MM.1S (cell line): ENCODE results near the gene TSPAN11.

ENCODE experiments used
- DNase-seq: peaks from one replicate; pipeline ENCODE4 v3.0.0-alpha.2; 2015
- H2AFZ ChIP-seq: fragments of 300-600 bp; sonication (generic); 2 replicates; pipeline ENCODE4 v1.6.0; 2016; ENCODE audit warnings: antibody characterized with exemption, low read length
- H3F3A ChIP-seq: fragments of 300-600 bp; sonication (generic); 2 replicates; pipeline ENCODE4 v1.6.1; 2016; ENCODE audit warnings: mild to moderate bottlenecking, antibody characterized with exemption, low read length, moderate library complexity, mixed read lengths; ENCODE audit not compliant: insufficient read depth
- H3K27ac ChIP-seq: fragments of 300-600 bp; sonication (generic); 2 replicates; pipeline ENCODE4 v1.5.1; 2016; ENCODE audit warnings: mild to moderate bottlenecking, low read length
- H3K27me3 ChIP-seq: fragments of 300-600 bp; sonication (generic); replicated peaks from 2 replicates; pipeline ENCODE4 v1.6.0; 2016; ENCODE audit warnings: low read length; ENCODE audit not compliant: insufficient read depth
- H3K36me3 ChIP-seq: fragments of 300-600 bp; sonication (generic); replicated peaks from 2 replicates; pipeline ENCODE4 v1.6.1; 2016; ENCODE audit warnings: mild to moderate bottlenecking, low read length, mixed read lengths; ENCODE audit not compliant: insufficient read depth
- H3K4me1 ChIP-seq: fragments of 300-600 bp; sonication (generic); 2 replicates; pipeline ENCODE4 v1.6.1; 2016; ENCODE audit warnings: low read length, mixed read lengths
- H3K4me2 ChIP-seq: fragments of 300-600 bp; sonication (generic); 2 replicates; pipeline ENCODE4 v1.6.0; 2016; ENCODE audit warnings: low read depth, low read length
- H3K4me3 ChIP-seq: fragments of 300-600 bp; sonication (generic); 2 replicates; pipeline ENCODE4 v1.5.1; 2016; ENCODE audit warnings: low read length, mixed read lengths
- H3K79me2 ChIP-seq: fragments of 300-600 bp; sonication (generic); 2 replicates; pipeline ENCODE4 v1.6.1; 2016; ENCODE audit warnings: mixed run types, low read length, mixed read lengths
- H3K9ac ChIP-seq: fragments of 300-600 bp; sonication (generic); 2 replicates; pipeline ENCODE4 v1.6.1; 2016; ENCODE audit warnings: low read length, mixed read lengths
- H3K9me2 ChIP-seq: fragments of 300-600 bp; sonication (generic); replicated peaks from 2 replicates; pipeline ENCODE4 v1.6.1; 2016; ENCODE audit warnings: mild to moderate bottlenecking, low read length, mixed read lengths; ENCODE audit not compliant: insufficient read depth
- H3K9me3 ChIP-seq: fragments of 300-600 bp; sonication (generic); replicated peaks from 2 replicates; pipeline ENCODE4 v1.6.1; 2016; ENCODE audit warnings: mild to moderate bottlenecking, low read length, mixed read lengths; ENCODE audit not compliant: insufficient read depth
- H4K20me1 ChIP-seq: fragments of 300-600 bp; sonication (generic); 2 replicates; pipeline ENCODE4 v1.6.1; 2016; ENCODE audit warnings: mild to moderate bottlenecking, low read length, moderate library complexity, mixed read lengths; ENCODE audit not compliant: insufficient read depth
- CTCF ChIP-seq: fragments of 300-600 bp; sonication (generic); IDR thresholded peaks from 2 replicates; pipeline ENCODE4 v1.5.1; 2016; ENCODE audit warnings: antibody characterized with exemption, low read length, mixed read lengths
- EZH2 ChIP-seq: fragments of 300-600 bp; sonication (generic); optimal IDR thresholded peaks from 2 replicates; pipeline ENCODE3; 2017; ENCODE audit warnings: low read depth, mild to moderate bottlenecking, antibody characterized with exemption, low read length, mixed read lengths
- EZH2phosphoT487 ChIP-seq: fragments of 300-600 bp; sonication (generic); IDR thresholded peaks from 2 replicates; pipeline ENCODE4 v1.6.1; 2018; ENCODE audit warnings: antibody characterized with exemption, low read length

The TSPAN11 gene

DNA sequence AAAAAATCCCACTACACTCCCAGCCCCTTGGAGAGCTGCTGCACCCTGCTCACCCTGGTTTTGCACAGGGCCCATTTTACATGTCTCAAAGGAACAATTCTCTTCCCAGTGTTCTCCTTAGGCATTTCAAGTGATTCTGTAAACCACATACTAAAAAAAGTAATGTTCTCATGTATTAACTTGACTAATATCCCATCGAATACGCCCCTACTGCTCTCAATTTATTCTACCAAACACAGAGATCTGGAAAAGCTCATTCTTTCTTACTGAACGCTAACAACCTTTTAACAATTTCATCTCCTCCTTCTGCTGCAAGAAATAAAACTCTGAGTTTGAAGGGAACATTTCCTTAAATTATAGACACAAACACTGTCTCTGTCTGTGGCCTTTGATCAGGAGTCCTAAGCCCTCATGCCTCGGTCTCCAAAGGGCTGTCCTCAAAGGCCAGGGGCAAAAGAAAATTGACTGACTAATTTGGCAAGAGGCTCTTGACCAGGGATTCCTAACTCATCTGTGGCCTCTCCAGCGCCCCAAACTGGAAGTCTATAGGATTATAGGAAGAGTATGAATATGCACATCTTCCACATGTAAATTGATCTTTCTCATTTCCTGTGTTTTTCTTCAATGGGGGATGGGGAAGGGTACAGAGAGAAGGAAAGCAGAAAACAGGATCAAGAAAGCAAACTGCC lies 17.1 kb upstream of the TSPAN11 start:
- H3K27ac ChIP-seq = no peak overlapping the region
- H3K4me2 ChIP-seq = no peak overlapping the region
- no peaks in the 10 kb centered on the region for H4K20me1 ChIP-seq
- no peaks in the 10 kb centered on the region for H3K4me1 ChIP-seq
- H3K4me3 ChIP-seq = no peak overlapping the region
- TF ChIP-seq EZH2 (no peak), CTCF (no peak), EZH2phosphoT487 (no peak)
- H3K9me3 ChIP-seq = no peaks in the 10 kb centered on the region
- no peak overlapping the region for H2AFZ ChIP-seq
- no peak for DNase-seq
- H3K79me2 ChIP-seq = no peaks in the 10 kb centered on the region
- H3F3A ChIP-seq = no peaks in the 10 kb centered on the region
- no peak overlapping the region for H3K9ac ChIP-seq
- H3K9me2 ChIP-seq = no peaks in the 10 kb centered on the region
- H3K27me3 ChIP-seq = no peaks in the 10 kb centered on the region
- H3K36me3 ChIP-seq = no peaks in the 10 kb centered on the region

DNA sequence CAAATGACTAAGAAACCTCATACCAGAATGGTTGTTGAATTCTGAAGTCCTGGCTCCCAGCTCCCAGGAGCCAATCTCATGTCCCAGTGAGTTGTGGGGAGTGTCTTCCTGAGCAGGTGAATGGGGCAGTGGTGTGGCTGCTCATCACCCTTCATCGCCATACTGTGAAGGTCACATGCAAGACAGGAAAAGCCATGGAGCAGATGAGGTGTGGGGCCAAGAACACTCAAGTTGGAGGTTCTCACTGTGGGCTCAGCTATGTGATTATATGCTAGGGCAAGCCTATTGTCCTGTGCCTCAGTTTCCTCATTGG lies 16.6 kb upstream of the TSPAN11 start:
- Histone ChIP-seq H3K9ac (no peak overlapping the region), H3K36me3 (no peaks in the 10 kb centered on the region), H2AFZ (no peak overlapping the region), H3K27ac (no peak overlapping the region), H3F3A (no peaks in the 10 kb centered on the region), H3K4me1 (no peaks in the 10 kb centered on the region), H3K4me3 (no peak overlapping the region), H3K9me2 (no peaks in the 10 kb centered on the region), H3K79me2 (no peaks in the 10 kb centered on the region), H3K4me2 (no peak overlapping the region), H4K20me1 (no peaks in the 10 kb centered on the region), H3K27me3 (no peaks in the 10 kb centered on the region), H3K9me3 (no peaks in the 10 kb centered on the region)
- TF ChIP-seq CTCF (no peak), EZH2 (no peak), EZH2phosphoT487 (no peak)
- no peak for DNase-seq

GRCh38 chr12:30911207-30911606 lies 15.3 kb upstream of the TSPAN11 start:
- Histone ChIP-seq H4K20me1 (no peaks in the 10 kb centered on the region), H3K4me1 (no peaks in the 10 kb centered on the region), H3K79me2 (no peaks in the 10 kb centered on the region), H3K4me3 (no peak overlapping the region), H3K4me2 (no peak overlapping the region), H3K9ac (no peak overlapping the region), H3K9me2 (no peaks in the 10 kb centered on the region), H3K27me3 (no peaks in the 10 kb centered on the region), H3K36me3 (no peaks in the 10 kb centered on the region), H2AFZ (no peak overlapping the region), H3K9me3 (no peaks in the 10 kb centered on the region), H3F3A (no peaks in the 10 kb centered on the region), H3K27ac (no peak overlapping the region)
- DNase-seq = no peak
- no peak for TF ChIP-seq EZH2phosphoT487
- no peak for TF ChIP-seq EZH2
- no peak for TF ChIP-seq CTCF
